ENCODE measurements around the gene PPP1R27. TPM values are rescaled to one million over a fixed set of nuclear protein-coding genes. Genes with fewer than 3 reads are reported as not detected.

Gene PPP1R27
- total and polyA plus RNA-seq, 9 of the 15 experiments (the other 6 are each of a cell fraction or from before 2014, with no cell fraction given): 0.29 to 6.9 (median 1.5) TPM; not detected in 2

DNA sequence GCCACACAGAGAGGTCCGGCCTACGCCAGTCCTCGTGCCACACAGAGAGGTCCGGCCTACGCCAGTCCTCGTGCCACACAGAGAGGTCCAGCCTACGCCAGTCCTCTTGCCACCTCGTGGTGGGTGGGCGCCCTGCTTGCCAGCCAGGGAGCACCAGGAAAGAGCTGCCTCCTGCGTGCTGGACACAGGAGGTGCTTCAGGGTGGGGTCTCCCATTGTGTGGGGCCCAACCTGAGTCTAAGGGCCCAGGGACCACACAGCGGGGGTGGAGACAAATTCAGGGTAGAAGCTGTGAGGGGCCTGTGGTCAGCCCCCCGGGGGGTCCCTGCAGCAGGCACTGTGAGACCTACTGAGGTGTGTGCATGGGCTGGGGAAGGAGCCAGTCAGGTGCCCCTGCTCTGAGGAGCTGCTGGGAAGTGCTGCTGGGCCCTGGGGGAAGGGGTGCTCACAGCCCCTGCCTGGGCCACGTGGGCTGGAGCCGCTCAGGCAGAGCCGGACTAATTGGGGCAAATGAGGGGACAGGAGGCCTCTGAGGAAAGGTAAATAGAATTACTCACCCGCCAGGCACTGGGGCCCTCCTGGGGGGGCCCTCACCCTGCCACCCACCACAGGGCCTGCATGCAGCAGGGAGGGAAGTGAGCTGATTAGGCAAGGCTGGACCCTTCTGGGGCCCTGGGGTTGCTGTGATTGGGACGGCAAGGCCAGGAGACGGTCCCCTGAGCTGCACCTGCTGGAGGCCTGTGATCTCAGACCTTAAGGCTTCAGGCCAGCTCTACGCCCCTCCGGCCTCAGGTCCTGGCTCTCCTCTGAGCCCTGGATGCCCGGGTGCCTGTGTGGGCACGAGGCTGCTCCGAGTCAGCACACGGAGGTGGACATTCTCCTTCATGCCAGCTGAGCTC lies 19.9 kb downstream of the PPP1R27 start (continued):
- TF ChIP-seq E2F1 (CRISPR knock-in tag; IDR thresholded peaks at IDR 0.05) (no peak), ZNF3 (CRISPR knock-in tag; IDR thresholded peaks at IDR 0.05) (no peak), SIN3A (IDR thresholded peaks at IDR 0.05; ENCODE audit: borderline replicate concordance in 2 of 2, control insufficient read depth in 1 of 2, low read depth in 2 of 2, low read length in 2 of 2) (no peak), ILK (tag; IDR thresholded peaks at IDR 0.05; ENCODE audit: borderline replicate concordance, low read depth) (no peak), ZBTB7A (IDR thresholded peaks at IDR 0.05; ENCODE audit: borderline replicate concordance, control insufficient read depth, low read depth, low read length) (0 out of 2 replicates have a peak, but pooled peaks have one; percentile 26), SP1 (CRISPR knock-in tag; IDR thresholded peaks at IDR 0.05) (no peak), USF2 (CRISPR knock-in tag; IDR thresholded peaks at IDR 0.05) (0 out of 2 replicates have a peak, but pooled peaks have one; percentile 11), TRIM28 (IDR thresholded peaks at IDR 0.05) (no peak), SMAD3 (CRISPR knock-in tag; conservative IDR thresholded peaks at IDR 0.05) (no peak), SAP30 (IDR thresholded peaks at IDR 0.05; ENCODE audit: borderline replicate concordance, insufficient read depth, low read depth, low read length, poor library complexity, severe bottlenecking) (no peak), KLF6 (CRISPR knock-in tag; IDR thresholded peaks at IDR 0.05; ENCODE audit: borderline replicate concordance) (no peak), NFE2L1 (tag; IDR thresholded peaks at IDR 0.05; ENCODE audit: borderline replicate concordance, low read depth) (no peak), ZBED1 (IDR thresholded peaks at IDR 0.05) (no peak), KDM1A (IDR thresholded peaks at IDR 0.05) (no peak), SNIP1 (IDR thresholded peaks at IDR 0.05; ENCODE audit: low read depth) (no peak), STAT5B (CRISPR knock-in tag; IDR thresholded peaks at IDR 0.05) (no peak), NR2C2 (CRISPR knock-in tag; IDR thresholded peaks at IDR 0.05) (no peak), NR2C2 (tag; IDR thresholded peaks at IDR 0.05) (no peak)
- TF ChIP-seq, protein P1, sequence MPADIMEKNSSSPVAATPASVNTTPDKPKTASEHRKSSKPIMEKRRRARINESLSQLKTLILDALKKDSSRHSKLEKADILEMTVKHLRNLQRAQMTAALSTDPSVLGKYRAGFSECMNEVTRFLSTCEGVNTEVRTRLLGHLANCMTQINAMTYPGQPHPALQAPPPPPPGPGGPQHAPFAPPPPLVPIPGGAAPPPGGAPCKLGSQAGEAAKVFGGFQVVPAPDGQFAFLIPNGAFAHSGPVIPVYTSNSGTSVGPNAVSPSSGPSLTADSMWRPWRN (IDR thresholded peaks at IDR 0.05; ENCODE audit: low read depth): no peak
- TF ChIP-seq, protein P2, sequence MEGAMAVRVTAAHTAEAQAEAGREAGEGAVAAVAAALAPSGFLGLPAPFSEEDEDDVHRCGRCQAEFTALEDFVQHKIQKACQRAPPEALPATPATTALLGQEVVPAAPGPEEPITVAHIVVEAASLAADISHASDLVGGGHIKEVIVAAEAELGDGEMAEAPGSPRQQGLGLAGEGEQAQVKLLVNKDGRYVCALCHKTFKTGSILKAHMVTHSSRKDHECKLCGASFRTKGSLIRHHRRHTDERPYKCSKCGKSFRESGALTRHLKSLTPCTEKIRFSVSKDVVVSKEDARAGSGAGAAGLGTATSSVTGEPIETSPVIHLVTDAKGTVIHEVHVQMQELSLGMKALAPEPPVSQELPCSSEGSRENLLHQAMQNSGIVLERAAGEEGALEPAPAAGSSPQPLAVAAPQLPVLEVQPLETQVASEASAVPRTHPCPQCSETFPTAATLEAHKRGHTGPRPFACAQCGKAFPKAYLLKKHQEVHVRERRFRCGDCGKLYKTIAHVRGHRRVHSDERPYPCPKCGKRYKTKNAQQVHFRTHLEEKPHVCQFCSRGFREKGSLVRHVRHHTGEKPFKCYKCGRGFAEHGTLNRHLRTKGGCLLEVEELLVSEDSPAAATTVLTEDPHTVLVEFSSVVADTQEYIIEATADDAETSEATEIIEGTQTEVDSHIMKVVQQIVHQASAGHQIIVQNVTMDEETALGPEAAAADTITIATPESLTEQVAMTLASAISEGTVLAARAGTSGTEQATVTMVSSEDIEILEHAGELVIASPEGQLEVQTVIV (CRISPR knock-in tag; IDR thresholded peaks at IDR 0.05; ENCODE audit: borderline replicate concordance): no peak
